ENCODE measurements around the gene MESD.

DNA sequence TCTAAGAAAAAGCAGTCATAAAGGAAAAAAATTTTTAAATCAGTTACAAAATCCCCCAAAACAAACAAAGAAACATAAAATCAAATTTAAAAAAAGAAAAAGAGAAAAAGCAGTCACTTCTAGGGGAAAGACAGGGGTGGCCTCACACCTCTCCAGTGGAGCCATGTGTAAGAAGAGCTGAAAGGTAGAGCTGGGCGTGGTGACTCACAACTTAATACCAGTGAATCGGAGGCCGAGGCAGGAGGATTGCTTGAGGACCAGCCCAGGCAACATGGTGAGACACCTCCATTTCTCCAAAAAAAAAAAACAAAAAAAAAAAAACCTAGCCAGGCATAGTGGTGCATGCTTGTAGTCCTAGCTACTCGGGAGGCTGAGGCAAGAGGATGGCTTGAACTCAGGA, 14.7 kb downstream of the MESD start:
- TF ChIP-seq, protein P1, sequence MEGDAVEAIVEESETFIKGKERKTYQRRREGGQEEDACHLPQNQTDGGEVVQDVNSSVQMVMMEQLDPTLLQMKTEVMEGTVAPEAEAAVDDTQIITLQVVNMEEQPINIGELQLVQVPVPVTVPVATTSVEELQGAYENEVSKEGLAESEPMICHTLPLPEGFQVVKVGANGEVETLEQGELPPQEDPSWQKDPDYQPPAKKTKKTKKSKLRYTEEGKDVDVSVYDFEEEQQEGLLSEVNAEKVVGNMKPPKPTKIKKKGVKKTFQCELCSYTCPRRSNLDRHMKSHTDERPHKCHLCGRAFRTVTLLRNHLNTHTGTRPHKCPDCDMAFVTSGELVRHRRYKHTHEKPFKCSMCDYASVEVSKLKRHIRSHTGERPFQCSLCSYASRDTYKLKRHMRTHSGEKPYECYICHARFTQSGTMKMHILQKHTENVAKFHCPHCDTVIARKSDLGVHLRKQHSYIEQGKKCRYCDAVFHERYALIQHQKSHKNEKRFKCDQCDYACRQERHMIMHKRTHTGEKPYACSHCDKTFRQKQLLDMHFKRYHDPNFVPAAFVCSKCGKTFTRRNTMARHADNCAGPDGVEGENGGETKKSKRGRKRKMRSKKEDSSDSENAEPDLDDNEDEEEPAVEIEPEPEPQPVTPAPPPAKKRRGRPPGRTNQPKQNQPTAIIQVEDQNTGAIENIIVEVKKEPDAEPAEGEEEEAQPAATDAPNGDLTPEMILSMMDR (IDR thresholded peaks at IDR 0.05): no peak
- no peak for TF ChIP-seq POLR2A (IDR thresholded peaks at IDR 0.05)

Measured in Peyer's patch (tissue), 4 donors.